GM12892 (cell line): ENCODE measurements around the gene ITGB3BP.

Experiments used
- POLR2A ChIP-seq: IDR thresholded peaks from 2 replicates; pipeline ENCODE4 v1.6.1; 2011; ENCODE audit warnings: low read depth, low read length, control low read depth
- POLR2AphosphoS5 ChIP-seq: IDR thresholded peaks from 2 replicates; pipeline ENCODE4 v1.6.1; 2011; ENCODE audit warnings: low read depth, low read length, control low read depth
- TAF1 ChIP-seq: IDR thresholded peaks from 2 replicates; pipeline ENCODE4 v1.6.1; 2011; ENCODE audit warnings: low read depth, mild to moderate bottlenecking, control low read depth, low read length, borderline replicate concordance

- no peak for TF ChIP-seq POLR2A
- no peak for TF ChIP-seq TAF1
- TF ChIP-seq POLR2AphosphoS5 = no peak
Observed at GRCh38 chr1:63463248-63463647, 59.8 kb downstream of the ITGB3BP start.
